GM12878 (cell line): ENCODE data around the gene IKZF1. TPM values are rescaled to one million over a fixed set of nuclear protein-coding genes. Genes with fewer than 3 reads are reported as not detected.

Source experiments
- ATAC-seq: fragments of 200-7000 bp; cut with Tn5 transposase; 3 replicates; pipeline ENCODE4 v1.9.1; 2020; ENCODE audit warnings: mild to moderate bottlenecking, moderate library complexity
- BruUV-seq: library from RNA; stranded (reverse); fragments of 400-500 nt; replicated peaks from 2 replicates; lab custom pipeline; 2021; lab: Mats Ljungman, UMichigan
- CTCF ChIA-PET: fragments of 300-600 bp; sonication (Branson Sonifier 250); formaldehyde crosslinking; extraction: SDS; loops from one replicate; lab custom pipeline; 2021; ENCODE audit warnings: inconsistent platforms; lab: Yijun Ruan, JAX
- POLR2A ChIA-PET: fragments of 350-600 bp; formaldehyde crosslinking; extraction: SDS; loops from one replicate; lab custom pipeline; 2021; ENCODE audit warnings: inconsistent platforms; lab: Charles Lee
- RAD21 ChIA-PET: fragments of 300-600 bp; sonication (Branson Sonifier 250); formaldehyde crosslinking; loops from one replicate; lab custom pipeline; 2023; ENCODE audit warnings: antibody characterized with exemption; ENCODE audit not compliant: unreplicated experiment; lab: Charles Lee
- SMC1A ChIA-PET: fragments of 300-600 bp; sonication (Branson Sonifier 250); formaldehyde crosslinking; loops from one replicate; lab custom pipeline; 2023; ENCODE audit not compliant: unreplicated experiment, uncharacterized antibody; lab: Charles Lee
- DNase-seq: peaks from one replicate; pipeline ENCODE4 v3.0.0-alpha.2; 2011; ENCODE audit warnings: low read depth, low spot score
- FAIRE-seq: peaks from 3 replicates; lab custom pipeline; 2011; peaks lifted over from hg19 to GRCh38; lab: Jason Lieb, UNC
- H2AFZ ChIP-seq: 2 replicates; pipeline ENCODE4 v1.6.0; 2011; ENCODE audit warnings: low read depth, low read length, control low read depth; ENCODE audit not compliant: control insufficient read depth
- H3K27ac ChIP-seq: 2 replicates; pipeline ENCODE4 v1.5.1; 2011; ENCODE audit warnings: control low read depth; ENCODE audit not compliant: control insufficient read depth, insufficient read depth
- H3K27me3 ChIP-seq, 2 experiments: replicated peaks in 1 of 2; 2 replicates each; pipeline versions ENCODE4 v1.6.0 to v1.6.1; 2011; ENCODE audit warnings: low read length in 1 of 2; ENCODE audit not compliant: control insufficient read depth in 2 of 2, insufficient read depth in 2 of 2
- H3K36me3 ChIP-seq, 2 experiments: 2 replicates each; pipeline ENCODE4 v1.5.1; 2011; ENCODE audit warnings: low read length in 1 of 2; ENCODE audit not compliant: control insufficient read depth in 2 of 2, insufficient read depth in 2 of 2
- H3K4me1 ChIP-seq: 2 replicates; pipeline ENCODE4 v1.6.1; 2011; ENCODE audit warnings: mild to moderate bottlenecking, low read length, moderate library complexity, mixed read lengths; ENCODE audit not compliant: control insufficient read depth, insufficient read depth
- H3K4me2 ChIP-seq: 2 replicates; pipeline ENCODE4 v1.6.0; 2011; ENCODE audit warnings: control low read depth; ENCODE audit not compliant: control insufficient read depth, insufficient read depth
- H3K4me3 ChIP-seq: fragments of 200-600 bp; sonication (generic); 2 replicates; pipeline ENCODE4 v1.5.1; 2016
- H3K79me2 ChIP-seq: 2 replicates; pipeline ENCODE4 v1.6.0; 2011; ENCODE audit warnings: low read length; ENCODE audit not compliant: control insufficient read depth, insufficient read depth
- H3K9ac ChIP-seq: 2 replicates; pipeline ENCODE4 v1.8.0; 2011; ENCODE audit warnings: low read length, control low read depth, mixed read lengths; ENCODE audit not compliant: control insufficient read depth, insufficient read depth
- H3K9me3 ChIP-seq: replicated peaks from 3 replicates; pipeline ENCODE4 v1.5.1; 2011; ENCODE audit warnings: mild to moderate bottlenecking, low read length; ENCODE audit not compliant: control insufficient read depth, insufficient read depth
- H4K20me1 ChIP-seq: 2 replicates; pipeline ENCODE4 v1.6.0; 2011; ENCODE audit not compliant: control insufficient read depth, insufficient read depth
- ASH2L ChIP-seq: fragments of 300-600, 200-600 bp; sonication (generic); IDR thresholded peaks from 2 replicates; pipeline ENCODE4 v1.6.1; 2017; ENCODE audit warnings: low read depth, mild to moderate bottlenecking, borderline replicate concordance
- BACH1 ChIP-seq: fragments of 450-650 bp; IDR thresholded peaks from 2 replicates; pipeline ENCODE4 v1.6.1; 2017; ENCODE audit warnings: mild to moderate bottlenecking, borderline replicate concordance
- E2F8 ChIP-seq: fragments of 450-650 bp; IDR thresholded peaks from 2 replicates; pipeline ENCODE4 v1.6.1; 2018; ENCODE audit warnings: mild to moderate bottlenecking, low read depth, moderate library complexity; ENCODE audit not compliant: partially characterized antibody
- ELK1 ChIP-seq: IDR thresholded peaks from 2 replicates; pipeline ENCODE4 v1.6.1; 2012; ENCODE audit warnings: low read depth, low read length, improper control_type of control experiment
- MYB ChIP-seq: fragments of 150-350 bp; IDR thresholded peaks from 2 replicates; pipeline ENCODE4 v1.6.1; 2014; ENCODE audit warnings: mild to moderate bottlenecking, low read depth, low read length, borderline replicate concordance
- PAX8 ChIP-seq: fragments of 450-650 bp; IDR thresholded peaks from 2 replicates; pipeline ENCODE4 v1.6.1; 2017; ENCODE audit warnings: mild to moderate bottlenecking, moderate library complexity
- PBX3 ChIP-seq: IDR thresholded peaks from 2 replicates; pipeline ENCODE4 v1.6.1; 2011; ENCODE audit warnings: mild to moderate bottlenecking, low read depth, low read length, moderate library complexity; ENCODE audit not compliant: insufficient replicate concordance
- POLR2A ChIP-seq: IDR thresholded peaks from 2 replicates; pipeline ENCODE4 v1.6.1; 2011; ENCODE audit warnings: low read depth, mild to moderate bottlenecking, low read length
- PRDM15 ChIP-seq: fragments of 450-650 bp; formaldehyde crosslinking; IDR thresholded peaks from 2 replicates; pipeline ENCODE4 v1.4.0; 2020; ENCODE audit warnings: mild to moderate bottlenecking, moderate library complexity
- RAD21 ChIP-seq: IDR thresholded peaks from 2 replicates; pipeline ENCODE4 v1.6.1; 2011; ENCODE audit warnings: mild to moderate bottlenecking, low read depth, low read length, moderate library complexity; ENCODE audit not compliant: insufficient read depth
- SMC3 ChIP-seq: IDR thresholded peaks from 2 replicates; pipeline ENCODE4 v1.6.1; 2011; ENCODE audit warnings: low read length, improper control_type of control experiment, borderline replicate concordance
- SUPT20H ChIP-seq: IDR thresholded peaks from 2 replicates; pipeline ENCODE4 v1.6.1; 2011; ENCODE audit warnings: low read depth, mild to moderate bottlenecking, low read length, moderate library complexity, borderline replicate concordance; ENCODE audit not compliant: control insufficient read depth
- ZNF24 ChIP-seq: fragments of 450-650 bp; IDR thresholded peaks from 2 replicates; pipeline ENCODE4 v1.6.1; 2017; ENCODE audit warnings: antibody characterized with exemption, mild to moderate bottlenecking
- ZZZ3 ChIP-seq: IDR thresholded peaks from 2 replicates; pipeline ENCODE4 v1.6.1; 2011; ENCODE audit warnings: low read depth; ENCODE audit not compliant: control insufficient read depth, insufficient read length
- WGBS: methylation state at CpG from one replicate; pipeline ENCODE4 v1.1.6; 2016; ENCODE audit warnings: low lambda C conversion rate; ENCODE audit not compliant: insufficient replicate concordance, insufficient coverage; ENCODE audit errors: missing lambda C conversion rate; 5-methylcytosine and 5-hydroxymethylcytosine counted together
- in situ Hi-C: fragments of 300-500 bp; cut with MboI; formaldehyde crosslinking; loops from 9 replicates; pipeline ENCODE4 v1.14.3; 2018; ENCODE audit warnings: mixed read lengths
- intact Hi-C: fragments of 100-400 bp; cut with micrococcal nuclease; formaldehyde crosslinking; loops from one replicate; pipeline ENCODE4 v1.14.2; 2022; ENCODE audit not compliant: unreplicated experiment
- polyA plus RNA-seq, 11 experiments: library from polyadenylated mRNA; depleted of rRNA in 4 of 11; unstranded in 6 of 11; stranded (reverse) in 5 of 11; fragments of >200 nt; fragmentation: Nextera tagmentation in 4 of 11; fragmentation: Illumina TruSeq in 1 of 11; extraction: Ambion mirVana in 4 of 11; extraction: Trizol in 1 of 11; gene quantifications; 1 replicate in 1 of 11; 2 replicates in 10 of 11; pipeline versions ENCODE4 v1.2.1 to v1.2.3, GENCODE V29; 2011 to 2016; ENCODE audit warnings: inconsistent platforms in 2 of 11, missing spikeins in 2 of 11, low read depth in 1 of 11
- total RNA-seq, 4 experiments: library from RNA; depleted of rRNA in 3 of 4; stranded (reverse); fragments of >200 nt in 3 of 4; fragmentation: Illumina TruSeq in 1 of 4; extraction: Trizol in 1 of 4; gene quantifications; 2 replicates each; pipeline versions ENCODE4 v1.2.1 to v1.2.3, GENCODE V29; 2013 to 2021

Gene IKZF1
- total and polyA plus RNA-seq, 10 of the 15 experiments (the other 5 are each of a cell fraction or from before 2014, with no cell fraction given): 27.2 to 125 (median 71.6) TPM

- no TSS peak for BruUV-seq
Measured at GRCh38 chr7:50356212-50356944, 51.9 kb downstream of the IKZF1 start.

More at GRCh38 chr7:50356212-50356944, 51.9 kb downstream of the IKZF1 start:
- H3K4me1 ChIP-seq: peaks cover 16% of the 10 kb centered on the region
- ChIA-PET SMC1A (interaction anchor here (1.0 to 2.1 kb wide), 3 partner anchors 18 to 43 kb away, joined by 3 to 5 read pairs (median 3); no protein-coding TSS in a partner anchor), POLR2A (interaction anchor here (1.3 kb wide), 1 partner anchor 17 kb away, joined by 4 read pairs; no protein-coding TSS in a partner anchor), CTCF (no interaction called here), RAD21 (interaction anchor here (1.2 kb wide), 2 partner anchors 11 to 151 kb away, joined by 3 to 6 read pairs; no protein-coding TSS in a partner anchor)
- no peak for FAIRE-seq
- no peak overlapping the region for H3K27ac ChIP-seq
- DNase-seq: no peak
- H3K9ac ChIP-seq: no peak overlapping the region
- in situ Hi-C loops: no loop called here
- no peak for ATAC-seq
- TF ChIP-seq BACH1 (no peak), ZZZ3 (no peak), PRDM15 (no peak), ASH2L (no peak), MYB (no peak), E2F8 (no peak), RAD21 (no peak), POLR2A (no peak), SUPT20H (no peak), SMC3 (no peak), ZNF24 (no peak), ELK1 (no peak), PAX8 (no peak), PBX3 (no peak)
- TF ChIP-seq, all 136 proteins: peak for 0
- peaks cover 5 to 27% of the 10 kb centered on the region in 2 experiments for H3K36me3 ChIP-seq
- WGBS: 92% methylated on average over 15 of the region's 15 CpGs
- no peak overlapping the region for H3K4me3 ChIP-seq
- peaks cover 10% of the 10 kb centered on the region for H3K79me2 ChIP-seq
- no peak overlapping the region for H3K4me2 ChIP-seq
- H4K20me1 ChIP-seq: no peaks in the 10 kb centered on the region
- no peaks in the 10 kb centered on the region for H3K27me3 ChIP-seq
- no peaks in the 10 kb centered on the region; the same call in 2 of the 3 replicates for H3K9me3 ChIP-seq
- no peak overlapping the region for H2AFZ ChIP-seq
- intact Hi-C loops: no loop called here
